Neural progenitor cell (in vitro differentiated cells): ENCODE measurements around the gene KIAA0930. TPM values are rescaled to one million over a fixed set of nuclear protein-coding genes. Genes with fewer than 3 reads are reported as not detected.

Experiments used
- DNase-seq: peaks from one replicate; pipeline ENCODE4 v3.0.0-alpha.2; 2016; ENCODE audit warnings: low spot score
- H2AFZ ChIP-seq: fragments of 200-600 bp; sonication (generic); replicated peaks from 2 replicates; pipeline ENCODE4 v1.6.1; 2016; ENCODE audit warnings: antibody characterized with exemption
- H3F3A ChIP-seq: fragments of 200-600 bp; sonication (generic); 2 replicates; pipeline ENCODE4 v1.6.1; 2016; ENCODE audit warnings: antibody characterized with exemption, low read depth
- H3K27ac ChIP-seq: fragments of 200-600 bp; sonication (generic); 2 replicates; pipeline ENCODE4 v1.5.1; 2016; ENCODE audit warnings: mild to moderate bottlenecking
- H3K27me3 ChIP-seq: fragments of 200-600 bp; sonication (generic); 2 replicates; pipeline ENCODE4 v1.6.1; 2016; ENCODE audit warnings: mild to moderate bottlenecking, moderate library complexity
- H3K36me3 ChIP-seq: fragments of 200-600 bp; sonication (generic); 2 replicates; pipeline ENCODE4 v1.5.1; 2016
- H3K4me1 ChIP-seq: fragments of 200-600 bp; sonication (generic); 2 replicates; pipeline ENCODE4 v1.6.1; 2016; ENCODE audit warnings: mixed run types
- H3K4me2 ChIP-seq: fragments of 200-600 bp; sonication (generic); 2 replicates; pipeline ENCODE4 v1.6.1; 2016
- H3K4me3 ChIP-seq: fragments of 200-600 bp; sonication (generic); 2 replicates; pipeline ENCODE4 v1.5.1; 2016
- H3K79me2 ChIP-seq: fragments of 200-600 bp; sonication (generic); 2 replicates; pipeline ENCODE4 v1.6.1; 2016; ENCODE audit warnings: low read depth
- H3K9ac ChIP-seq: fragments of 200-600 bp; sonication (generic); 2 replicates; pipeline ENCODE4 v1.6.1; 2016
- H3K9me3 ChIP-seq: fragments of 200-600 bp; sonication (generic); 2 replicates; pipeline ENCODE4 v1.5.1; 2016; ENCODE audit warnings: low read depth
- H4K20me1 ChIP-seq: fragments of 200-600 bp; sonication (generic); 2 replicates; pipeline ENCODE4 v1.6.1; 2016; ENCODE audit warnings: low read depth
- H3K27ac Mint-ChIP-seq: 3 replicates; pipeline ENCODE4 v1.8.0; 2021; ENCODE audit warnings: mixed read lengths
- H3K27me3 Mint-ChIP-seq: 2 replicates; pipeline ENCODE4 v1.8.0; 2022; ENCODE audit warnings: low read depth, mild to moderate bottlenecking, inconsistent platforms, moderate library complexity, mixed read lengths; ENCODE audit not compliant: insufficient read depth
- H3K36me3 Mint-ChIP-seq: 3 replicates; pipeline ENCODE4 v1.8.0; 2021; ENCODE audit warnings: mixed read lengths
- H3K4me1 Mint-ChIP-seq: 3 replicates; pipeline ENCODE4 v1.8.0; 2021; ENCODE audit warnings: mixed read lengths
- H3K4me3 Mint-ChIP-seq: 3 replicates; pipeline ENCODE4 v1.8.0; 2021; ENCODE audit warnings: mild to moderate bottlenecking, moderate library complexity, mixed read lengths
- H3K9me3 Mint-ChIP-seq: 3 replicates; pipeline ENCODE4 v1.8.0; 2020; ENCODE audit warnings: mixed read lengths
- CTCF ChIP-seq: fragments of 200-600 bp; sonication (generic); IDR thresholded peaks from 2 replicates; pipeline ENCODE4 v1.5.1; 2017; ENCODE audit warnings: antibody characterized with exemption, mild to moderate bottlenecking
- EZH2 ChIP-seq: fragments of 200-600 bp; sonication (generic); IDR thresholded peaks from 2 replicates; pipeline ENCODE4 v1.6.1; 2017; ENCODE audit warnings: antibody characterized with exemption, mild to moderate bottlenecking, moderate library complexity
- EZH2phosphoT487 ChIP-seq: fragments of 200-600 bp; sonication (generic); IDR thresholded peaks from 2 replicates; pipeline ENCODE4 v1.6.1; 2017; ENCODE audit warnings: antibody characterized with exemption
- total RNA-seq: library from RNA; depleted of rRNA; stranded (reverse); fragments of >200 nt; gene quantifications from 2 replicates; pipeline ENCODE4 v1.2.3, GENCODE V29; 2015; ENCODE audit warnings: low replicate concordance

Gene KIAA0930
- total RNA-seq, 1 donor from 2014 or later, result 15.0 TPM

- TF ChIP-seq EZH2phosphoT487, result no peak
- DNase-seq, result no peak
- no peaks in the 10 kb centered on the region for H3K9me3 ChIP-seq
- Mint-ChIP-seq H3K27me3 (peaks cover 8% of the 10 kb centered on the region), H3K9me3 (no peaks in the 10 kb centered on the region), H3K4me1 (peaks cover 45% of the 10 kb centered on the region), H3K27ac (peak overlapping the region; percentile 59), H3K36me3 (no peaks in the 10 kb centered on the region), H3K4me3 (no peak overlapping the region)
- H3K36me3 ChIP-seq, result no peaks in the 10 kb centered on the region
- no peak overlapping the region for H3K4me2 ChIP-seq
- H3F3A ChIP-seq, result peaks cover 10% of the 10 kb centered on the region
- H4K20me1 ChIP-seq, result peaks cover 46% of the 10 kb centered on the region
- no peak overlapping the region for H3K9ac ChIP-seq
- no peak overlapping the region for H3K4me3 ChIP-seq
- H3K79me2 ChIP-seq, result no peaks in the 10 kb centered on the region
- H3K27me3 ChIP-seq, result peaks cover 5% of the 10 kb centered on the region
- no peak overlapping the region for H3K27ac ChIP-seq
- H3K4me1 ChIP-seq, result peaks cover 13% of the 10 kb centered on the region
- H2AFZ ChIP-seq, result no peak overlapping the region
These were observed 32.6 kb downstream of the KIAA0930 start for GRCh38 chr22:45207981-45208664.

GRCh38 chr22:45207533-45207932 lies 33.2 kb downstream of the KIAA0930 start:
- H3K4me1 ChIP-seq, result peaks cover 7% of the 10 kb centered on the region
- TF ChIP-seq EZH2, result no peak
- H3F3A ChIP-seq, result peaks cover 6% of the 10 kb centered on the region
- peaks cover 40% of the 10 kb centered on the region for H3K4me1 Mint-ChIP-seq
- no peak overlapping the region for H3K4me3 Mint-ChIP-seq
- no peak overlapping the region for H3K27ac ChIP-seq
- H3K27ac Mint-ChIP-seq, result no peak overlapping the region
- H3K27me3 Mint-ChIP-seq, result peaks cover 8% of the 10 kb centered on the region
- H3K9ac ChIP-seq, result no peak overlapping the region
- no peak for DNase-seq
- H4K20me1 ChIP-seq, result peaks cover 40% of the 10 kb centered on the region
- no peaks in the 10 kb centered on the region for H3K9me3 Mint-ChIP-seq
- H3K36me3 ChIP-seq, result no peaks in the 10 kb centered on the region
- H3K4me2 ChIP-seq, result no peak overlapping the region
- no peaks in the 10 kb centered on the region for H3K36me3 Mint-ChIP-seq
- H3K4me3 ChIP-seq, result no peak overlapping the region
- H3K27me3 ChIP-seq, result peaks cover 3% of the 10 kb centered on the region
- H2AFZ ChIP-seq, result no peak overlapping the region
- H3K79me2 ChIP-seq, result no peaks in the 10 kb centered on the region
- H3K9me3 ChIP-seq, result no peaks in the 10 kb centered on the region

GRCh38 chr22:45206233-45206632 lies 34.5 kb downstream of the KIAA0930 start:
- Histone ChIP-seq H3K4me2 (no peak overlapping the region), H3F3A (peaks cover 5% of the 10 kb centered on the region), H3K79me2 (no peaks in the 10 kb centered on the region), H3K4me1 (no peaks in the 10 kb centered on the region), H3K9me3 (no peaks in the 10 kb centered on the region), H4K20me1 (peaks cover 27% of the 10 kb centered on the region), H3K27me3 (no peaks in the 10 kb centered on the region), H3K27ac (no peak overlapping the region), H3K9ac (no peak overlapping the region), H2AFZ (no peak overlapping the region), H3K36me3 (no peaks in the 10 kb centered on the region), H3K4me3 (no peak overlapping the region)
- TF ChIP-seq EZH2 (no peak), CTCF (no peak), EZH2phosphoT487 (no peak)
- DNase-seq, result no peak
- H3K27ac Mint-ChIP-seq, result no peak overlapping the region
- no peaks in the 10 kb centered on the region for H3K9me3 Mint-ChIP-seq
- peaks cover 4% of the 10 kb centered on the region for H3K27me3 Mint-ChIP-seq
- H3K36me3 Mint-ChIP-seq, result no peaks in the 10 kb centered on the region
- H3K4me1 Mint-ChIP-seq, result peaks cover 36% of the 10 kb centered on the region
- no peak overlapping the region for H3K4me3 Mint-ChIP-seq

- DNase-seq, result no peak
- no peak overlapping the region for H3K4me3 Mint-ChIP-seq
- Histone ChIP-seq H2AFZ (no peak overlapping the region), H3K36me3 (no peaks in the 10 kb centered on the region), H3K4me3 (no peak overlapping the region), H3F3A (peaks cover 5% of the 10 kb centered on the region), H3K4me2 (no peak overlapping the region), H3K9ac (no peak overlapping the region), H3K27ac (no peak overlapping the region), H3K27me3 (no peaks in the 10 kb centered on the region), H4K20me1 (peaks cover 20% of the 10 kb centered on the region), H3K4me1 (no peaks in the 10 kb centered on the region), H3K9me3 (no peaks in the 10 kb centered on the region), H3K79me2 (no peaks in the 10 kb centered on the region)
- H3K27me3 Mint-ChIP-seq, result peaks cover 4% of the 10 kb centered on the region
- no peak for TF ChIP-seq CTCF
- peaks cover 35% of the 10 kb centered on the region for H3K4me1 Mint-ChIP-seq
- H3K27ac Mint-ChIP-seq, result no peak overlapping the region
- H3K36me3 Mint-ChIP-seq, result peaks cover 2% of the 10 kb centered on the region
- no peaks in the 10 kb centered on the region for H3K9me3 Mint-ChIP-seq
These were observed 35.3 kb downstream of the KIAA0930 start for GRCh38 chr22:45205276-45205925.
